GM19397 (cell line): ENCODE results near the gene ZSWIM6.

ENCODE experiments used
- ATAC-seq: cut with Tn5 transposase; IDR thresholded peaks from one replicate; pipeline ENCODE4 v1.9.1; 2021; ENCODE audit warnings: mild to moderate bottlenecking, moderate library complexity; ENCODE audit not compliant: unreplicated experiment

ZSWIM6 gene

DNA sequence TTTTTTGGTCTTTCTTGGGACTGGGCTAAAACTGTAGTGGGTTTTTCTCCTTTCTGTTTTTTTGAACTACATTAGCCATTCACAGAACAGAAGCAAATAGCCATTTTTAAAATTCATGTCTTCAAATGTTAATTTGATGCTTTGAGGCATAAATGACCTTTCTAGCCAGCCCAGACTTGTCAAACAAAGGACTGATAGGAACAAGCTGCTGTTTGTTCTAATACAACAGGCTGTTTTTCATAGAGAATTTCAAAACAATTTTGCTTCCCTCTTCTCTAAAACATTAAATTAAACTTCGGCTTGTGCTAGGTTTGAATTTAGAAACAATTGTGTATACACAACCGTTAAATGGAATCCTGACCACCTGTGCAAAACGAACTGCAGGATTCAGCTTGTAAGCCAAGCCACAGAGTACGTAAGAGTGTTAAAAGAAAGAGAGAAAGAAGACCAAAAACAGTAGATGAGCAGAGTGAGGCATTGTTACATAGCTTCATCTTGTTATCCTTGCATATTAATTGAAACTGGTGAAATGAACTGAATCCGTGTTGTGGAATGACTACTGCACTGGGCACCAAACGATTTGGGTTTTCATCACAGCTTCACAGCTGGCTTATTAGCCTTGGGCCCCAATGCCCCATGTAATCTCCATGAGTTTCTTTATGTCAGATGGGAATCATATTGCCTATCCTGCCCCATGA is 100.0 kb downstream of the ZSWIM6 start:
- ATAC-seq: no peak

DNA sequence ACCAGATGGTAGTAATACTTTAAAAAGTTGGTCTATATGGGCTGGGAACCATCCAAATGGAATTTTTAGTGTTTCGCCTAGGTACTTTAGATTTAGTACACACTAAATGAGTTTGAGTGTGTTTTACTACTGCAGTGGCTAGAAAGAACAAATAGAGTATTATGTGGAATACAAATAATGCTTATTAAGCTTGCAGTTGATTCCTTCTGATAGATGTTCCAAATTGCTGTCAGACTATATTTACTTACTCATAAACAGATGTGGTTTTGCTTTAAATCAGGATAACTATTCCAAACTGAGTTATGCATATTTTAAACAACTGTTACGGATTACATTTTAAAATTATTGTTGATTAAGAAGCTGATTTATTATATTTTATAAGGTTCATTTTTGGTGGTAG is 103.3 kb downstream of the ZSWIM6 start:
- ATAC-seq: no peak

- no peak for ATAC-seq
Measured at GRCh38 chr5:61438298-61438970, 106.4 kb downstream of the ZSWIM6 start.

GRCh38 chr5:61440086-61440485 is 108.0 kb downstream of the ZSWIM6 start:
- no peak for ATAC-seq

DNA sequence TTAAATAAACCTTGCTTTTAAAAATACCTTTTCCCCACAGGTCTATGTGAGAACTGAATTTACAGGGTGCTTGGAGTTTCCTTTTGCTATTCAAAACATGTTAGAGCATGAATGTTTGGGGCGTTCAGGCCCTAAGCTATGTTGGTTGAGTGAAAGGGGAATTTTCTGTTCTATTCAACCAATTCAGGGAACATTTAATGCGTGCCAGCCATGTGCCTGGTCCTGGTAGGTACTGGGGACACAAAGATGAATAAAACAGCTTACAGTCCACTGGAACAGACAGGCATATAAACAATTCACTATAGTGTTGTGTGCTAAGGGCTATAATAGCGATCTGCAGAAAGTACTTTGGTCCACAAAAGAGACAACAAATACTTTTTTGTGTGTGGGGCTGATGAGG is 108.5 kb downstream of the ZSWIM6 start:
- no peak for ATAC-seq

DNA sequence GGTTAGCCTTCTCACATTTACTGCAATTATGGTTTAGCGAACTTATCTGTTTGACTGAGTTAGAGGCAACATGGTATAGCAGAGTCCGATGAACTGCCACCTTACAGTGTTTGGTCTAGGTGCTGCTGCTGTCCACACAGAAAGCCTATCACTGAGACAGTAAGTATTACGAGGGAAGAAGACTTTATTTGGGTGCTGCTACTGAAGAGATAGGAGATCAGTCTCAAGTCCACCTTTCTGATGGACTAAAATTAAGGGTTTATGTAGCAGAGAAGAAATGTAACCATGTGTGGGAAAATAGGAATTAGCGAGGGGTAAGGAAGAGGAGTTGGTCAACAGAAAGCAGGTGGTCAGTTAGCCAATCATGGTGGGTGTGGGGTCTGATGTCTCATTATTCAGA is 109.7 kb downstream of the ZSWIM6 start:
- no peak for ATAC-seq

GRCh38 chr5:61447780-61448495 is 115.9 kb downstream of the ZSWIM6 start:
- no peak for ATAC-seq

DNA sequence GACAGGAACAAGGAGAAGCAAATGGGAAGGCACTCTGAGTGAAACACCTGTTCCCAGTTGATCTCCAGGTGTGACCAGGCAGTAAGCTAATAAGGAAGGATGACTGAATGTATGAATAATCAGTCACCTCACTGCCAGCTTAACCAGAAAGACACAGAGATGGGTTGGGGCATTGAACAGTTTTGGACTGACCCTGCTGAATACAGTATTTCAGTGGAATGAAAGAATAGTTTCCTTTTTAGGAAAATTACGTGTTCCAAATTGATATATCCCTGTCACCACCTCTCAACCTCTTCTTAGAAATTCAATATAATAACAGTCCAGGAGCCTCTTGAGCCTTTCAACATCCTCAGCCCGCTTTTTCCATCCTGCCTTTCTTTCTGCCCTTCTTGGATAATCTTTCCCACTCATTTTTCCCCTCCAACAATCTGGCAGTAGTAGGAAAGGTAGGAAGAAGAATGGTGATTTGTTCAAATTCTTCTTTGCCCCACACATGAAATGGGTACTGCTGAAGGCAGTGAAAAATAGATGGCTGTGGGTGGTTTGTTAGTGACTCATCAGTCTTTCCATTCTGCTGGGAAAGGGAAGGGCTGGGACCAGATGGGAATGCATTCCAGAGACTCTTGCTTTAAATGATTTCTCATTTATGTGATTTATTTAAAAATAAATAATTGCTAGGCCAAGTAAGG is 117.9 kb downstream of the ZSWIM6 start:
- no peak for ATAC-seq

DNA sequence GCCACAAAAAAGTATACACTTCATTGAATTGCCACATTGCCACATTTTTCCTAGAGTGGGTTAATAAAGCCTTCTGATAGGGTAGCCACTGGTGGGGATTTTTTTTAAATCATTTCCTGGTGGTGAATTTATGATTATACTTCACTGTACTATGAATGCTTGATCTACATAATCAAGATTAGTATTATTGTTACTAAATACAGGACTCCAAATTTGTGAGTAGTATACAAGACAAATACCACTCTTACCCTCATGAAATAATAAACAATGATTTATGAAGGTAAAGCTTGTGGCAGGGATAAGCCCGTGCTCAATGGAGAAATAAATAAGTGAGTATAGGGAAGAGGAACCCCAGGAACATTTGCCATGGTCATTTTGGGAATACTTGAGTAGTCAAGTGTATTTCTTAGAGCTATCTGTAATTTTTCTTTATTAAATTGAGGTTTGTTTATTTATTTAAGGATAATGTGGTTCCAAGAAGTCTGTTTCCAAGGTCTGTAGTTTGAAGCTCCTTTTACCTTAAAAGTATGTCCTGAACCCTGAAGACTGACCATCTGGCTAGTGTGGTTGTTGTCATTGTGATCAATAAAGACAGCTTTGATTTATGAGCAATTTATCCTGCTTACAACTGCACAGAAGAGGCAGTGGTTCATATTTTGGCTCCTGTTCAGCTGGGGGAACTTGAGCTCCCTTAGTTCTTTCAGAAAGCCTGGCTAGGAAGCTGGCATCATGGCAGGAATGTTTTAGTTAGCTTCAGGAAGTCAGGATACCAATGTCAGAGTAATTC is 118.6 kb downstream of the ZSWIM6 start:
- no peak for ATAC-seq

GRCh38 chr5:61455179-61456006 is 123.3 kb downstream of the ZSWIM6 start:
- no peak for ATAC-seq

GRCh38 chr5:61460471-61460870 is 128.4 kb downstream of the ZSWIM6 start:
- ATAC-seq: no peak

GRCh38 chr5:61461417-61461816 is 129.4 kb downstream of the ZSWIM6 start:
- no peak for ATAC-seq

DNA sequence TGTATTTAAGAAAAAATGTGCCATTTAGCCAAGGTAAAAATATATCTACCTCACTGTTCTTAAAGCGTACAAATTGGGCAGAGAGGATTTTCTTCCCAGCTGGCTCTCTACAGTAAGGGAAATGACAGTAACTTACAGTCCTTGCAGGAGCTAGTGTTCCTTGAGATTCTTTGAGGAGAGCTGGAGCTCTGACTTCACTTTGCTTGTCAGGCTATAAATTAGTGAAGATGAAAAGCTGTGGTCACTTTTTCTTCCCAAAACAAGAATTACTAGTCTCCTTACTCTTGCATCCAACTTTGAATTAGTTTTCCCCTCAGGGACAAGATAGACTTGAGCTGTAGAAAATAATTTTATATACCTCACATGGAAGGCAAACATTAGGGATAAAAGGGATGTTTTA is 129.9 kb downstream of the ZSWIM6 start:
- no peak for ATAC-seq

DNA sequence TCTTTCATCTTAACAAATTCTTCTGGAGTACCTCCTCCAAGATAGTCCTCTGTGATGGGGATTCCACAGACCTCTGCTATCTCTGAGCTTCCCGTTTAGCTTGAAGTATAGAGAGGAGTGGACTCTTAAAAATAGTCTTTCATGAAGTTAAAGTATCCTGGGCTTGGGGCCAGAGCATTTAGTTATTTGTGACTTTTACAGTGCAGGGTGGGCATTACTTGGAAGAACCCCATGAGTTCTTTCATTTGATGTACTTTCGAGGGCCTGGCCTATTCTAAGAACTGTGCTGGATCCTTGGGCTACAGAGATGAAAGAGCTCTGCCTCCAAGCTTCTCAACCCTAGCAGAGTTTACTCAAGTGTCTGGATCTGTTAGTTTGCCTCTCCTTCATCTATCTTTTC is 131.5 kb downstream of the ZSWIM6 start:
- no peak for ATAC-seq

DNA sequence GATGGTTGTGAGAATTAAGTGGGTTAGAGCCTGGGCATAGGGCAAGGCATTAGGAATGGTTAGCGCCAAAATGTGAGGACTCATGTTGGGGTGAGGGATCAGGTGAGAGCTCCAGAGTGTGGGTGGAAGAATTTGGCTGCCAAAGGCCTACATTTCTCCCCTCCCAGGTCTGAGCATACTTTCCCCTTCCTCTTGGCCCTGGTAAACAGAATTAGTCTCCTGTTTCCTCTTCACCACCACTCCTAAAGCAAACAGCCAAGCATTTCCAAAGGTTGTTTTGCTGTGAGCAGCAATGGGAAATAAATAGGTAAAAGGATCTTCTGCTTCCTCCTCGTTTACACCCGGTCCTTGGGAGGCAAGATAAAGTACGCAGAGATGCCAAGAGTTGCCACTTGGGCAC is 132.5 kb downstream of the ZSWIM6 start:
- ATAC-seq: no peak

DNA sequence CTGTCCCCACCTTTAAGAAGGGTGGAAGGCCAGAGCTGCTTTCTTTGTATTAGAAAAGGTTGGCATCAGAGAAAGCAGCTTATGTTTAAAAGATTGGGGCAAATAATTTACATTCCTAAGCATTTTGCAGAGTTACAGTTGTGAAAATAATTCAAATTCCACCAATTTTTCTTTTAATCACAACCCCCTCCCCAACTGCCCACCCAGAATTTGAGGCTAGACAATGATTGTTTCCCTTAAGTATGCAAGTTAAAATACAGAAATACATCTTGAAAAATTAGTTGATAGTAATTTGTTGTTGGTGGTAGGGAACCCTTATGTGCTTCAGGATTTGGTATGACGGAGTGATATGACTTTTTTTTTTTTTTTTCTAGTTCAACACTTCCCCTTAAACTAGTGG is 133.0 kb downstream of the ZSWIM6 start:
- no peak for ATAC-seq

DNA sequence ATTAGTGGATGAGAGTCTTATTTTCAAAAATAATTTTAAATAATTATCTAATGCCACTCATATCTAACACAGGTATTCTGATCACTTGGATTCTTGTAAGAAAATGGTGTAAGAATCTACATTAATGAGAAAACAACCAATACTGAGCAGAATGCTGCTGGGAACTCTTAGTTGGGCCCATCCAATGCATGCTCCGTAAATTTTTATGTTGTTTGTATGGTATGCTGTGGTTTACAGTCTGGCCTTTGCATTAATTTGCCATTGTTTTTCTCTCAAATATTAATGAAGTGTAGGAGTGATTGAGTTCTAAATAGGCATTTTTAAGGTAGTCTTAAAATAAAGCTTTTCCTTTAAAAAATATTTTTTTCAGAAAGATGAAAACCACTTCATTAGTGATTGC is 133.4 kb downstream of the ZSWIM6 start:
- no peak for ATAC-seq

DNA sequence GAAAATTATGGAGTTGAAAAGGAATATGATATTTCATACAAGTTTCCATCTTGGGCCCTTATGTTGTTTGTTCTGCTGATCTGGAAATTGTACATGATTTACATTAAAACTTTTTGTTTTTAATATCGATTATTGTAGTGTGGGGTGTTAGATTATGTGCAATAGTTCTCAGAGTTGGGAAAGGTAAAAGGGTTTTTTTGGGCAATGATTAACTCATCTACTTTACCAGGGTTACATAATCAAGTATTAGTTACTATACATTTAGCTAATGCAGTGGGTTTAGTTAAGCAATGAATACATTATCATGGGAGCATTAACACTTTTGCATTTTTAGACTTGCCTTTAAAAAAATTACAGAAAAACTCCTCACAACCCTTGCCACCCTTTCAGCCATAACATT is 134.0 kb downstream of the ZSWIM6 start:
- no peak for ATAC-seq

GRCh38 chr5:61467766-61468482 is 135.9 kb downstream of the ZSWIM6 start:
- ATAC-seq: no peak
